ENCODE results near the gene PLEKHH3.

Gene PLEKHH3

GRCh38 chr17:42677921-42678781 is 1.4 kb upstream of the PLEKHH3 start:
- peaks cover 4% of the 10 kb centered on the region for H3K36me3 ChIP-seq (replicated peaks)
- in situ Hi-C loops (cut with HindIII; ENCODE audit: low pct_ligation_motif_present, low sequenced_read_pairs), result no loop called here
- H3K27ac ChIP-seq, result peak overlapping the region; percentile 84
- no peak for TF ChIP-seq CTCF (IDR thresholded peaks at IDR 0.05; ENCODE audit: low read depth, low read length, missing control alignments)
- DNase-seq, result peak; percentile 82
- H3K27me3 ChIP-seq (replicated peaks), result no peaks in the 10 kb centered on the region
- H3K4me3 ChIP-seq (ENCODE audit: low read depth, low read length), result peak overlapping the region; percentile 66

GRCh38 chr17:42677012-42677857 is 441 bp upstream of the PLEKHH3 start:
- peaks cover 7% of the 10 kb centered on the region for H3K36me3 ChIP-seq (replicated peaks)
- H3K27me3 ChIP-seq (replicated peaks), result no peaks in the 10 kb centered on the region
- TF ChIP-seq CTCF (IDR thresholded peaks at IDR 0.05; ENCODE audit: low read depth, low read length, missing control alignments), result no peak
- in situ Hi-C loops (cut with HindIII; ENCODE audit: low pct_ligation_motif_present, low sequenced_read_pairs), result no loop called here
- DNase-seq, result peak; percentile 100
- H3K4me3 ChIP-seq (ENCODE audit: low read depth, low read length), result peak overlapping the region; percentile 84
- peak overlapping the region; percentile 84 for H3K27ac ChIP-seq

- Histone ChIP-seq H3K36me3 (replicated peaks) (peaks cover 17% of the 10 kb centered on the region), H3K27ac (no peak overlapping the region), H3K4me3 (ENCODE audit: low read depth, low read length) (peak overlapping the region; percentile 84), H3K27me3 (replicated peaks) (no peaks in the 10 kb centered on the region)
- in situ Hi-C loops (cut with HindIII; ENCODE audit: low pct_ligation_motif_present, low sequenced_read_pairs), result no loop called here
- DNase-seq, result no peak
- TF ChIP-seq CTCF (IDR thresholded peaks at IDR 0.05; ENCODE audit: low read depth, low read length, missing control alignments), result no peak
Measured at GRCh38 chr17:42675965-42676423, 800 bp downstream of the PLEKHH3 start.

GRCh38 chr17:42675348-42675964 is 1.3 kb downstream of the PLEKHH3 start:
- TF ChIP-seq CTCF (IDR thresholded peaks at IDR 0.05; ENCODE audit: low read depth, low read length, missing control alignments), result no peak
- H3K4me3 ChIP-seq (ENCODE audit: low read depth, low read length), result peak overlapping the region; percentile 84
- H3K27me3 ChIP-seq (replicated peaks), result no peaks in the 10 kb centered on the region
- H3K27ac ChIP-seq, result no peak overlapping the region
- peaks cover 21% of the 10 kb centered on the region for H3K36me3 ChIP-seq (replicated peaks)
- in situ Hi-C loops (cut with HindIII; ENCODE audit: low pct_ligation_motif_present, low sequenced_read_pairs), result no loop called here
- DNase-seq, result no peak

- in situ Hi-C loops (cut with HindIII; ENCODE audit: low pct_ligation_motif_present, low sequenced_read_pairs), result no loop called here
- H3K4me3 ChIP-seq (ENCODE audit: low read depth, low read length), result peak overlapping the region; percentile 84
Measured at GRCh38 chr17:42674755-42675347, 1.9 kb downstream of the PLEKHH3 start.

More at GRCh38 chr17:42674755-42675347, 1.9 kb downstream of the PLEKHH3 start:
- no peak overlapping the region for H3K27ac ChIP-seq
- no peak for DNase-seq
- H3K36me3 ChIP-seq (replicated peaks), result peaks cover 24% of the 10 kb centered on the region
- TF ChIP-seq CTCF (IDR thresholded peaks at IDR 0.05; ENCODE audit: low read depth, low read length, missing control alignments), result no peak
- no peaks in the 10 kb centered on the region for H3K27me3 ChIP-seq (replicated peaks)

All from brain microvascular endothelial cell (primary cell).